IMR-90 (cell line): ENCODE measurements around the gene CPTP. TPM values are rescaled to one million over a fixed set of nuclear protein-coding genes. Genes with fewer than 3 reads are reported as not detected.

Experiments used
- ATAC-seq: fragments of 200-7000 bp; cut with Tn5 transposase; 2 replicates; pipeline ENCODE4 v1.9.1; 2020; ENCODE audit warnings: low read depth, mild to moderate bottlenecking, moderate library complexity
- BruUV-seq: library from RNA; stranded (reverse); fragments of 400-500 nt; replicated peaks from 2 replicates; lab custom pipeline; 2021; lab: Mats Ljungman, UMichigan
- CTCF ChIA-PET: fragments of 300-600 bp; formaldehyde crosslinking; extraction: SDS; loops from one replicate; lab custom pipeline; 2021; ENCODE audit warnings: antibody characterized with exemption; lab: Yijun Ruan, JAX
- POLR2A ChIA-PET: fragments of 300-600 bp; sonication (Branson Sonifier 250); formaldehyde crosslinking; loops from one replicate; lab custom pipeline; 2022; ENCODE audit warnings: antibody characterized with exemption; ENCODE audit not compliant: unreplicated experiment; lab: Charles Lee
- DNase-seq: peaks from one replicate; pipeline ENCODE4 v3.0.0; 2013
- H2AFZ ChIP-seq: replicated peaks from 2 replicates; pipeline ENCODE3; 2013; ENCODE audit warnings: low read length, mild to moderate bottlenecking; ENCODE audit not compliant: poor library complexity
- H2AK5ac ChIP-seq: 2 replicates; pipeline ENCODE4 v1.6.1; 2013; ENCODE audit warnings: low read depth, low read length, inconsistent platforms
- H2AK9ac ChIP-seq: replicated peaks from 2 replicates; pipeline ENCODE3; 2013; ENCODE audit warnings: mild to moderate bottlenecking, low read depth, low read length, moderate library complexity; ENCODE audit not compliant: poor library complexity
- H2BK120ac ChIP-seq: 2 replicates; pipeline ENCODE4 v1.6.1; 2013; ENCODE audit warnings: low read depth, low read length, inconsistent platforms
- H2BK15ac ChIP-seq: 3 replicates; pipeline ENCODE4 v1.6.1; 2013; ENCODE audit warnings: low read depth, low read length, inconsistent platforms
- H2BK20ac ChIP-seq: 2 replicates; pipeline ENCODE4 v1.6.1; 2013; ENCODE audit warnings: low read depth, mild to moderate bottlenecking, inconsistent platforms, low read length, moderate library complexity
- H2BK5ac ChIP-seq: 2 replicates; pipeline ENCODE4 v1.6.1; 2013; ENCODE audit warnings: mild to moderate bottlenecking, low read depth, low read length, inconsistent platforms; ENCODE audit not compliant: poor library complexity, severe bottlenecking
- H3K14ac ChIP-seq: replicated peaks from 2 replicates; pipeline ENCODE4 v1.6.1; 2013; ENCODE audit warnings: low read depth, low read length, inconsistent platforms
- H3K18ac ChIP-seq: 2 replicates; pipeline ENCODE4 v1.6.1; 2013; ENCODE audit warnings: low read depth, low read length, control low read depth
- H3K23ac ChIP-seq: 2 replicates; pipeline ENCODE4 v1.6.1; 2013; ENCODE audit warnings: low read depth, low read length, inconsistent platforms
- H3K27ac ChIP-seq: 2 replicates; pipeline ENCODE4 v1.5.1; 2013; ENCODE audit warnings: mild to moderate bottlenecking, control low read depth, low read length; ENCODE audit not compliant: insufficient read depth
- H3K27me3 ChIP-seq: 2 replicates; pipeline ENCODE4 v1.6.1; 2013; ENCODE audit warnings: low read length; ENCODE audit not compliant: control insufficient read depth, insufficient read depth
- H3K36me3 ChIP-seq: 2 replicates; pipeline ENCODE4 v1.6.1; 2013; ENCODE audit warnings: low read length, mixed read lengths; ENCODE audit not compliant: control insufficient read depth, insufficient read depth
- H3K4ac ChIP-seq: 2 replicates; pipeline ENCODE4 v1.6.1; 2013; ENCODE audit warnings: low read depth, low read length, inconsistent platforms
- H3K4me1 ChIP-seq: 2 replicates; pipeline ENCODE4 v1.6.1; 2013; ENCODE audit warnings: low read length, mixed read lengths; ENCODE audit not compliant: control insufficient read depth, insufficient read depth
- H3K4me2 ChIP-seq: 2 replicates; pipeline ENCODE4 v1.6.1; 2013; ENCODE audit warnings: low read depth, mild to moderate bottlenecking, control low read depth, low read length, moderate library complexity
- H3K4me3 ChIP-seq: 2 replicates; pipeline ENCODE4 v1.5.1; 2013; ENCODE audit warnings: low read depth, mild to moderate bottlenecking, control low read depth, low read length, moderate library complexity; ENCODE audit not compliant: insufficient read depth
- H3K56ac ChIP-seq: 2 replicates; pipeline ENCODE4 v1.6.1; 2013; ENCODE audit warnings: low read length, inconsistent platforms; ENCODE audit not compliant: insufficient read depth; ENCODE audit errors: extremely low read depth
- H3K79me1 ChIP-seq, 2 experiments: 2 replicates each; pipeline ENCODE4 v1.6.1; 2013; ENCODE audit warnings: low read length in 2 of 2, inconsistent platforms in 1 of 2, low read depth in 1 of 2
- H3K9ac ChIP-seq: 2 replicates; pipeline ENCODE4 v1.6.1; 2013; ENCODE audit warnings: low read depth, low read length, control low read depth
- H3K9me1 ChIP-seq: 2 replicates; pipeline ENCODE4 v1.6.1; 2013; ENCODE audit warnings: low read length, inconsistent platforms; ENCODE audit not compliant: insufficient read depth
- H3K9me3 ChIP-seq: 2 replicates; pipeline ENCODE4 v1.6.1; 2013; ENCODE audit warnings: low read length; ENCODE audit not compliant: control insufficient read depth, insufficient read depth
- H4K20me1 ChIP-seq: 2 replicates; pipeline ENCODE4 v1.6.1; 2013; ENCODE audit warnings: low read length, inconsistent platforms; ENCODE audit not compliant: insufficient read depth
- H4K5ac ChIP-seq: 2 replicates; pipeline ENCODE4 v1.6.1; 2013; ENCODE audit warnings: mild to moderate bottlenecking, low read depth, low read length, control low read depth
- H4K8ac ChIP-seq, 2 experiments: 2 replicates each; pipeline ENCODE4 v1.6.1; 2013; ENCODE audit warnings: low read depth in 2 of 2, low read length in 2 of 2, control low read depth in 1 of 2, inconsistent platforms in 1 of 2
- H4K91ac ChIP-seq: 2 replicates; pipeline ENCODE4 v1.6.1; 2013; ENCODE audit warnings: low read depth, low read length, inconsistent platforms; ENCODE audit not compliant: insufficient read depth
- BHLHE40 ChIP-seq: fragments of 150-350 bp; IDR thresholded peaks from 2 replicates; pipeline ENCODE4 v1.6.1; 2016; ENCODE audit warnings: mild to moderate bottlenecking, low read depth, low read length
- CEBPB ChIP-seq: IDR thresholded peaks from 2 replicates; pipeline ENCODE4 v1.6.1; 2012; ENCODE audit warnings: low read depth, low read length, improper control_type of control experiment
- MAZ ChIP-seq: IDR thresholded peaks from 2 replicates; pipeline ENCODE4 v1.6.1; 2012; ENCODE audit warnings: low read depth, mild to moderate bottlenecking, low read length, improper control_type of control experiment, moderate library complexity, borderline replicate concordance
- NFE2L2 ChIP-seq: fragments of 150-350 bp; IDR thresholded peaks from 2 replicates; pipeline ENCODE4 v1.6.1; 2016; ENCODE audit warnings: low read depth, mild to moderate bottlenecking, low read length
- RAD21 ChIP-seq: IDR thresholded peaks from 2 replicates; pipeline ENCODE4 v1.6.1; 2012; ENCODE audit warnings: low read length, improper control_type of control experiment
- SMC3 ChIP-seq: fragments of 150-350 bp; IDR thresholded peaks from 2 replicates; pipeline ENCODE4 v1.6.1; 2016; ENCODE audit warnings: low read depth, mild to moderate bottlenecking, antibody characterized with exemption, low read length, moderate library complexity
- WGBS, 2 experiments: methylation state at CpG; one replicate each; pipeline versions ENCODE4 v1.1.5 to v1.1.7; 2013; ENCODE audit warnings: missing lambda C conversion rate in 2 of 2; ENCODE audit not compliant: insufficient read length in 1 of 2; ENCODE audit errors: extremely low coverage in 2 of 2; 5-methylcytosine and 5-hydroxymethylcytosine counted together
- dilution Hi-C: fragments of 300-500 bp; cut with HindIII; formaldehyde crosslinking; loops from one replicate; pipeline ENCODE4 v1.14.3; 2018; ENCODE audit warnings: low sequenced_read_pairs; ENCODE audit not compliant: unreplicated experiment
- in situ Hi-C: fragments of 300-500 bp; cut with MboI; formaldehyde crosslinking; loops from 3 replicates; pipeline ENCODE4 v1.14.3; 2019; ENCODE audit warnings: low sequenced_read_pairs, inconsistent platforms, mixed read lengths
- intact Hi-C: fragments of 100-400 bp; cut with micrococcal nuclease; formaldehyde crosslinking; loops from 2 replicates; pipeline ENCODE4 v1.10.0; 2022
- polyA plus RNA-seq, 3 experiments: library from polyadenylated mRNA; depleted of rRNA; stranded (reverse); fragments of >200 nt; gene quantifications; 2 replicates each; pipeline ENCODE4 v1.2.3, GENCODE V29; 2012; ENCODE audit warnings: low replicate concordance in 1 of 3
- total RNA-seq: library from RNA; depleted of rRNA; stranded (reverse); fragments of >200 nt; gene quantifications from 2 replicates; pipeline ENCODE4 v1.2.3, GENCODE V29; 2012
- TF ChIP-seq, protein P1 (sequence below): fragments of 150-350 bp; IDR thresholded peaks from 2 replicates; pipeline ENCODE4 v1.6.1; 2017; ENCODE audit warnings: mild to moderate bottlenecking, antibody characterized with exemption, low read length, low read depth
- TF ChIP-seq, protein P2 (sequence below): fragments of 150-350 bp; IDR thresholded peaks from 2 replicates; pipeline ENCODE4 v1.6.1; 2016; ENCODE audit warnings: low read depth, mild to moderate bottlenecking, low read length, moderate library complexity, borderline replicate concordance

Gene CPTP
- total and polyA plus RNA-seq, 2 of the 4 experiments (the other 2 are of a cell fraction) = 2.7 to 12.1 TPM

DNA sequence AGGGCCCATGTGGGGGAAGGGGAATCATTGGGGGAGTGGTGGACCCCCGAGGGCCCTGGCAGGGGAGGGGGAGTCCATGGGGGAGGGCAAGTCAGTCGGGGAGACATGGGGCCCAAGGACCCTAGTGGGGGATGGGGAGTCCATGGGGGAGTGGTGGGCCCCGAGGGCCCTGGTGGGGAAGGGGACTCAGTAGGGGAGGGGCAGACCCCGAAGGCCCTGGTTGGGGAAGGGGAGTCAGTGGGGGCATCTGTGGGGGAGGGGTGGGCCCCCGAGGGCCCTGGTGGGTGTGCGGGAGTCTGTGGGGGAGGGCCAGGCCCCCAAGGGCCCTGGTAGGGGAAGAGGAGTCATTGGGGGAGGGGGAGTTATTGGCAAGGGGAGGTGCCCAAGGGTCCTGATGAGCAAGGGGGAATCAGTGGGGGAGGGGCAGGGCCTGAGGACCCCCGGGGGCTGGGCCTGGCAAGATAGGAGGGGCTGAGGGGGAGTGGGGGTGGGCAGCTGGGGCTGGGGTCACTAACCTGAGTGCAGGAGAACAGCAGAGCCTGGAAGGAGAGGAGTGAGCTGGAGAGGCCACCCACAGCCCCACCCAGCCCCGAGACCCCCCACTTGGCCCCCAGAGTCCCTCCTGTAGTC is 31.7 kb downstream of the CPTP start:
- WGBS, 2 experiments = 58% methylated on average over 2 of the region's 8 CpGs; no CpG with 5 or more reads in 1 of the 2 experiments
- Histone ChIP-seq H4K8ac (no peak overlapping the region), H3K36me3 (peaks cover 39% of the 10 kb centered on the region), H2AFZ (no peak overlapping the region), H4K5ac (no peak overlapping the region), H4K91ac (no peak overlapping the region), H3K4me3 (peak overlapping the region; percentile 74), H3K4me1 (peaks cover 44% of the 10 kb centered on the region), H3K9ac (peak overlapping the region; percentile 92), H3K4me2 (peak overlapping the region; percentile 93), H3K27me3 (no peaks in the 10 kb centered on the region), H4K20me1 (peaks cover 55% of the 10 kb centered on the region), H3K27ac (peak overlapping the region; percentile 96), H3K23ac (no peak overlapping the region), H3K14ac (peak overlapping the region; percentile 96; the same call in 1 of the 2 replicates), H2AK5ac (peak overlapping the region; percentile 93), H2AK9ac (peak overlapping the region; percentile 96), H3K79me1 (peaks cover 12 to 30% of the 10 kb centered on the region in 2 experiments), H2BK120ac (0 out of 2 replicates have a peak overlapping the region, but pooled peaks have one; percentile 32), H3K56ac (no peak overlapping the region; the same call in 1 of the 2 replicates), H3K4ac (peak overlapping the region; percentile 99), H2BK20ac (no peak overlapping the region), H3K18ac (no peak overlapping the region), H2BK15ac (no peak overlapping the region), H3K9me3 (no peaks in the 10 kb centered on the region), H3K9me1 (peaks cover 6% of the 10 kb centered on the region), H2BK5ac (peak overlapping the region; percentile 96)
- BruUV-seq = no TSS peak
- ATAC-seq (no peak), DNase-seq (no peak)
- TF ChIP-seq, protein P1, sequence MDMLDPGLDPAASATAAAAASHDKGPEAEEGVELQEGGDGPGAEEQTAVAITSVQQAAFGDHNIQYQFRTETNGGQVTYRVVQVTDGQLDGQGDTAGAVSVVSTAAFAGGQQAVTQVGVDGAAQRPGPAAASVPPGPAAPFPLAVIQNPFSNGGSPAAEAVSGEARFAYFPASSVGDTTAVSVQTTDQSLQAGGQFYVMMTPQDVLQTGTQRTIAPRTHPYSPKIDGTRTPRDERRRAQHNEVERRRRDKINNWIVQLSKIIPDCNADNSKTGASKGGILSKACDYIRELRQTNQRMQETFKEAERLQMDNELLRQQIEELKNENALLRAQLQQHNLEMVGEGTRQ = no peak
- no peak for TF ChIP-seq CEBPB
- TF ChIP-seq MAZ = no peak
- no peak for TF ChIP-seq NFE2L2
- TF ChIP-seq SMC3 = no peak
- no peak for TF ChIP-seq RAD21
- TF ChIP-seq, protein P2, sequence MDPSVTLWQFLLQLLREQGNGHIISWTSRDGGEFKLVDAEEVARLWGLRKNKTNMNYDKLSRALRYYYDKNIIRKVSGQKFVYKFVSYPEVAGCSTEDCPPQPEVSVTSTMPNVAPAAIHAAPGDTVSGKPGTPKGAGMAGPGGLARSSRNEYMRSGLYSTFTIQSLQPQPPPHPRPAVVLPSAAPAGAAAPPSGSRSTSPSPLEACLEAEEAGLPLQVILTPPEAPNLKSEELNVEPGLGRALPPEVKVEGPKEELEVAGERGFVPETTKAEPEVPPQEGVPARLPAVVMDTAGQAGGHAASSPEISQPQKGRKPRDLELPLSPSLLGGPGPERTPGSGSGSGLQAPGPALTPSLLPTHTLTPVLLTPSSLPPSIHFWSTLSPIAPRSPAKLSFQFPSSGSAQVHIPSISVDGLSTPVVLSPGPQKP = no peak
- TF ChIP-seq BHLHE40 = no peak
- CTCF ChIA-PET = no interaction called here
- dilution Hi-C loops (no loop called here), in situ Hi-C loops (no loop called here), intact Hi-C loops (loop anchor here (5.0 kb wide), 1 partner anchor 49 kb away; the partner anchor contains the start of genes ACAP3 and PUSL1)
- POLR2A ChIA-PET = no interaction called here
